Fibroblast of villous mesenchyme (primary cell): ENCODE measurements around the gene BMF. TPM values are rescaled to one million over a fixed set of nuclear protein-coding genes. Genes with fewer than 3 reads are reported as not detected.

ENCODE experiments used
- DNase-seq: peaks from one replicate; pipeline ENCODE4 v3.0.0-alpha.2; 2010; ENCODE audit warnings: low read depth
- H3K4me3 ChIP-seq: 2 replicates; pipeline ENCODE4 v1.5.1; 2011; ENCODE audit warnings: low read depth, mild to moderate bottlenecking, low read length
- CTCF ChIP-seq: IDR thresholded peaks from 2 replicates; pipeline ENCODE4 v1.5.1; 2012; ENCODE audit warnings: low read depth, mild to moderate bottlenecking, low read length; ENCODE audit not compliant: insufficient read depth
- total RNA-seq: library from RNA; depleted of rRNA; stranded (reverse); fragments of >200 nt; gene quantifications from 2 replicates; pipeline ENCODE4 v1.2.3, GENCODE V29; 2012

Gene BMF
- total RNA-seq, 1 donor, result 0.86 TPM

GRCh38 chr15:40052604-40053003 is 56.1 kb downstream of the BMF start:
- DNase-seq, result no peak
- no peak overlapping the region for H3K4me3 ChIP-seq
- no peak for TF ChIP-seq CTCF

GRCh38 chr15:40051616-40052415 is 56.9 kb downstream of the BMF start:
- no peak overlapping the region for H3K4me3 ChIP-seq
- no peak for DNase-seq
- no peak for TF ChIP-seq CTCF

DNA sequence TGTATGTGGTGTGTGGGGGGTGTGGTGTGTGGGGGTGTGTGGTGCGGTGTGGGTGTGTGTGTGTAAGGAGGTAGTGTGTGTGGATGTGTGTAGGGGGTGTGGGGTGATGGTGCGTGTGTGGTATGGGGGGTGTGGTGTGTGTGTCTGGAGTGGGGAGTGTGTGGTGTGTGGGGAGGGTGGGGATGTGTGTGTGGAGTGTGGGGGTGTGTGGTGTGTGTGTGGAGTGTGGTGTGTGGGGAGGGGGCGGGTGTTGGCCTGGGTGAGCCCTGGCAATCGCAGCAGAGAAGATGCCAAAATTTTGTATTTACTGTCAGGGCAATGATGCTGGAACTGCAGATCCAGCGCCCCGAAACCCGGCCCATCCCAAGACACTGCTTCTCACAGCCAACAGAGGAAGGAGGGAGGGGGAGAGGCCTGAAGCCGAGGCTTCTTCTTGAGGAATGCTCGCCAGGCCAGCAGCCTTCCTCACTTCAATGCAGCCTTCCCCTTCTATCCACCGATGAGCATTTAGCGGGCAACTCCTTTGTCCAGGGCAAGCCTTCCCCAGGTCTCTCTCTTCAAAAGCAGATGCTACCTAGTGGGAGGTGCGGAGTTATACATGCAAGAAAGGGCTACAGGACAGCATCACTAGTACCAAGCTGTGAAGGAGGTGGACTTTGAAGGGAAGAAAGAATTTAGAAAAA is 57.8 kb downstream of the BMF start:
- DNase-seq, result no peak
- no peak overlapping the region for H3K4me3 ChIP-seq
- TF ChIP-seq CTCF, result no peak

- TF ChIP-seq CTCF, result no peak
- no peak overlapping the region for H3K4me3 ChIP-seq
- no peak for DNase-seq
Observed at GRCh38 chr15:40048926-40049475, 59.7 kb downstream of the BMF start.

GRCh38 chr15:40048211-40048792 is 60.4 kb downstream of the BMF start:
- no peak overlapping the region for H3K4me3 ChIP-seq
- DNase-seq, result no peak
- no peak for TF ChIP-seq CTCF

DNA sequence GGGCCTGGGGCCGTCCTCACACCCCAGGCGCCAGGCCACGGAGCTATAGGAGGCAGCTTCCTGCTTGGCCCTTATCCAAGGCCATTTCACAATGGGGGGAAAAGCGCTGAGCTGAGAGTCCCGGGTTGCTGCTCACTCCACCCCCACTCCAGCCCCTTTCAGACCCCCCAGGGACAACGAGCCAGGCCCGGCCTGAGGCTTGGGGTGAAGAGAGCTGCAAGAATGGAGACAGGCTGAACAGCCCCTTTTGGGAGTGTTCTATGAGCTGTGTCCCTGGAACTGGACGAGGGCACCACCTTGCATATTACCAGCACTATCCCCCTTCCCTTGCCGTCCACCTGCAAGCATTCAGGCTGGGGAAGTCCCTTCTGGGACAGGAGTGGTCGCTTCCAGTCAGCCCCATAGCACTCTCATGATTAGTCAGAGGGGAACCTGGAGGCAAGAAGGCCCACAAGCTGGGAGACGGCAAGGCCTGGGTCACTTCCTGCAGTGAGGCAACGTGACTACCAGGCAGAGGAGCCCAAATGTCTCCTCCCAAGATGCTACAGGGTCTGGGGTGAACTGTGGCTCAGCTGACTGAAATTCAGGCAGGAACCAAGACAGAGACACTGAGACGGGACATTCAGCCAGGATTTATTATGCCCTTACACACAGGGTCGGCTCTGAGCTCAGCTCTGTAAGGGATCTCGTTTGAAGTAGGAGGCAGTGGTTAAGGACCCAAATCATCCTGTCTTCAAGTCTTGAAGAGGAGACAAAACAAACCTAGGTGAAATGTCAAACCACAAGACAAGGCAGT is 61.1 kb downstream of the BMF start:
- TF ChIP-seq CTCF, result no peak
- peak; percentile 75 for DNase-seq
- no peak overlapping the region for H3K4me3 ChIP-seq
